LHCN-M2 (cell line): ENCODE measurements around the gene DTWD2. TPM values are rescaled to one million over a fixed set of nuclear protein-coding genes. Genes with fewer than 3 reads are reported as not detected.
"Not testable (repeated sequence)": the region's sequence is repeated elsewhere in the genome, so short reads cannot be mapped to it uniquely, and the experiment has no call there.

Source experiments
- DNase-seq: peaks from one replicate; pipeline ENCODE4 v3.0.0-alpha.2; 2012; ENCODE audit warnings: low read depth
- total RNA-seq: library from RNA; depleted of rRNA; stranded (reverse); fragments of >200 nt; gene quantifications from 2 replicates; pipeline ENCODE4 v1.2.3, GENCODE V29; 2014

Gene DTWD2
- total RNA-seq, 1 experiment from 2014 or later, result 5.7 TPM

- peak; percentile 29 for DNase-seq
Measured at GRCh38 chr5:118952992-118953651, 35.2 kb downstream of the DTWD2 start.

- not testable (repeated sequence) for DNase-seq
Measured at GRCh38 chr5:118952306-118952705, 36.0 kb downstream of the DTWD2 start.

GRCh38 chr5:118950354-118950753 is 38.0 kb downstream of the DTWD2 start:
- not testable (repeated sequence) for DNase-seq

GRCh38 chr5:118946138-118946800 is 42.1 kb downstream of the DTWD2 start:
- no peak for DNase-seq

GRCh38 chr5:118937393-118938061 is 50.8 kb downstream of the DTWD2 start:
- DNase-seq, result peak; percentile 47

- DNase-seq, result no peak
Measured at GRCh38 chr5:118933703-118934102, 54.6 kb downstream of the DTWD2 start.

GRCh38 chr5:118931564-118931963 is 56.8 kb downstream of the DTWD2 start:
- no peak for DNase-seq

- DNase-seq, result no peak
Measured at GRCh38 chr5:118924006-118924389, 64.3 kb downstream of the DTWD2 start.

GRCh38 chr5:118923295-118924005 is 64.9 kb downstream of the DTWD2 start:
- DNase-seq, result no peak

GRCh38 chr5:118921866-118922265 is 66.5 kb downstream of the DTWD2 start:
- DNase-seq, result no peak

GRCh38 chr5:118919016-118919415 is 69.3 kb downstream of the DTWD2 start:
- DNase-seq, result no peak

GRCh38 chr5:118918232-118918631 is 70.1 kb downstream of the DTWD2 start:
- no peak for DNase-seq

GRCh38 chr5:118907536-118907935 is 80.8 kb downstream of the DTWD2 start:
- not testable (repeated sequence) for DNase-seq

GRCh38 chr5:118906947-118907346 is 81.4 kb downstream of the DTWD2 start:
- no peak for DNase-seq

- DNase-seq, result no peak
Measured at GRCh38 chr5:118905196-118905595, 83.2 kb downstream of the DTWD2 start.

GRCh38 chr5:118902656-118903438 is 85.5 kb downstream of the DTWD2 start:
- DNase-seq, result peak; percentile 11

- no peak for DNase-seq
Measured at GRCh38 chr5:118894709-118895108, 93.6 kb downstream of the DTWD2 start.

GRCh38 chr5:118891252-118891651 is 97.1 kb downstream of the DTWD2 start:
- DNase-seq, result peak; percentile 31

- DNase-seq, result no peak
Measured at GRCh38 chr5:118889165-118889564, 99.2 kb downstream of the DTWD2 start.

GRCh38 chr5:118888556-118888955 is 99.8 kb downstream of the DTWD2 start:
- no peak for DNase-seq

GRCh38 chr5:118883362-118883761 is 105.0 kb downstream of the DTWD2 start:
- no peak for DNase-seq
